Thoracic aorta (tissue), 2 donors: ENCODE results near the gene IL27RA. TPM values are rescaled to one million over a fixed set of nuclear protein-coding genes. Genes with fewer than 3 reads are reported as not detected.

Source experiments
- ATAC-seq: fragments of 150-250 bp; one replicate; pipeline ENCODE4 v1.8.0; 2017; ENCODE audit warnings: low read depth; ENCODE audit not compliant: insufficient number of reproducible peaks, low FRiP score
- DNase-seq: peaks from one replicate; pipeline ENCODE4 v3.0.0-alpha.2; 2020; ENCODE audit warnings: low spot score
- H3K27ac ChIP-seq, 2 donors: fragments of 200-600 bp; sonication (generic); 1 replicate in 1 of 2; 2 replicates in 1 of 2; pipeline ENCODE4 v1.5.1; 2016; ENCODE audit warnings: mild to moderate bottlenecking in 2 of 2, moderate library complexity in 2 of 2
- H3K27me3 ChIP-seq: fragments of 200-600 bp; sonication (generic); replicated peaks from 2 replicates; pipeline ENCODE4 v1.6.0; 2016; ENCODE audit warnings: mild to moderate bottlenecking; ENCODE audit not compliant: insufficient read depth
- H3K36me3 ChIP-seq: fragments of 200-600 bp; sonication (generic); one replicate; pipeline ENCODE4 v1.5.1; 2016
- H3K4me1 ChIP-seq, 2 donors: fragments of 200-600 bp; sonication (generic); 1 replicate in 1 of 2; 2 replicates in 1 of 2; pipeline versions ENCODE4 v1.5.1 to v1.6.0; 2016; ENCODE audit warnings: low read depth in 2 of 2, mild to moderate bottlenecking in 1 of 2; ENCODE audit not compliant: control insufficient read depth in 1 of 2
- H3K4me3 ChIP-seq: fragments of 200-600 bp; sonication (generic); 2 replicates; pipeline ENCODE4 v1.5.1; 2016; ENCODE audit warnings: mild to moderate bottlenecking
- H3K9me3 ChIP-seq: fragments of 200-600 bp; sonication (generic); 2 replicates; pipeline ENCODE4 v1.5.1; 2016
- CTCF ChIP-seq: fragments of 200-600 bp; sonication (generic); IDR thresholded peaks from one replicate; pipeline ENCODE4 v1.5.1; 2019; ENCODE audit warnings: antibody characterized with exemption
- total RNA-seq, 2 donors: library from RNA; depleted of rRNA; stranded (reverse); fragments of >200 nt; gene quantifications; one replicate each; pipeline versions ENCODE4 v1.1.0 to v1.2.3, GENCODE V29; 2016

Gene IL27RA
- total RNA-seq, 2 donors from 2014 or later, result 1.1 to 5.3 TPM

- DNase-seq, result peak; percentile 89
- ATAC-seq, result peak; percentile 100
- no peak for TF ChIP-seq CTCF
- Histone ChIP-seq H3K4me3 (peak overlapping the region; percentile 82), H3K27me3 (no peaks in the 10 kb centered on the region), H3K4me1 (peaks cover 13 to 24% of the 10 kb centered on the region in 2 donors), H3K9me3 (no peaks in the 10 kb centered on the region), H3K36me3 (no peaks in the 10 kb centered on the region), H3K27ac (peak overlapping the region; percentile 87 to 91)
Observed at GRCh38 chr19:14080887-14081796, 49.6 kb downstream of the IL27RA start.

- Histone ChIP-seq H3K9me3 (no peaks in the 10 kb centered on the region), H3K27ac (peak overlapping the region; percentile 79 to 87), H3K27me3 (no peaks in the 10 kb centered on the region), H3K36me3 (no peaks in the 10 kb centered on the region), H3K4me3 (peak overlapping the region; percentile 82), H3K4me1 (peaks cover 13 to 24% of the 10 kb centered on the region in 2 donors)
- DNase-seq (no peak), ATAC-seq (peak; percentile 13)
- no peak for TF ChIP-seq CTCF
Observed at GRCh38 chr19:14081797-14082674, 50.5 kb downstream of the IL27RA start.

GRCh38 chr19:14082675-14082960 lies 51.1 kb downstream of the IL27RA start:
- Histone ChIP-seq H3K4me1 (peaks cover 13 to 24% of the 10 kb centered on the region in 2 donors), H3K27me3 (no peaks in the 10 kb centered on the region), H3K36me3 (no peaks in the 10 kb centered on the region), H3K9me3 (no peaks in the 10 kb centered on the region), H3K4me3 (peak overlapping the region; percentile 82), H3K27ac (peak overlapping the region; percentile 79 to 87)
- DNase-seq (no peak), ATAC-seq (no peak)
- TF ChIP-seq CTCF, result no peak

- Histone ChIP-seq H3K4me1 (peaks cover 12 to 31% of the 10 kb centered on the region in 2 donors), H3K9me3 (no peaks in the 10 kb centered on the region), H3K27ac (no peak within 1 kb of the TSS), H3K36me3 (peaks cover 11% of the 10 kb centered on the region), H3K27me3 (no peaks in the 10 kb centered on the region), H3K4me3 (no peak within 1 kb of the TSS)
- no peak for ATAC-seq
- no peak for DNase-seq
- no peak for TF ChIP-seq CTCF
Observed at GRCh38 chr19:14085309-14085995, 53.9 kb downstream of the IL27RA start, which contains the start of gene C19orf67. TSS of gene C19orf67 (minus strand) at chr19:14085783. CDS start at chr19:14085627, 156 bp downstream.
